Liver (tissue), 9 donors: Measurements from ENCODE around the gene TACC2. TPM values are rescaled to one million over a fixed set of nuclear protein-coding genes. Genes with fewer than 3 reads are reported as not detected.

Experiments
- DNase-seq: peaks from one replicate; pipeline ENCODE4 v3.0.0-alpha.2; 2017; ENCODE audit warnings: low spot score
- H3K27ac ChIP-seq, 2 donors: one replicate each; pipeline ENCODE4 v1.7.0; 2013; ENCODE audit warnings: inconsistent platforms in 2 of 2, low read length in 2 of 2, control low read depth in 1 of 2, low read depth in 1 of 2, mild to moderate bottlenecking in 1 of 2
- H3K27me3 ChIP-seq, 4 donors: one replicate each; pipeline versions ENCODE4 v1.6.1 to v1.7.0; 2013; ENCODE audit warnings: low read length in 3 of 4, inconsistent platforms in 1 of 4, mild to moderate bottlenecking in 1 of 4, moderate library complexity in 1 of 4; ENCODE audit not compliant: control insufficient read depth in 4 of 4, insufficient read depth in 4 of 4
- H3K36me3 ChIP-seq, 4 donors: one replicate each; pipeline versions ENCODE4 v1.6.1 to v1.7.0; 2013; ENCODE audit warnings: low read length in 3 of 4, mild to moderate bottlenecking in 3 of 4, low read depth in 1 of 4, moderate library complexity in 1 of 4; ENCODE audit not compliant: control insufficient read depth in 4 of 4, insufficient read depth in 3 of 4
- H3K4me1 ChIP-seq, 4 donors: one replicate each; pipeline versions ENCODE4 v1.6.1 to v1.7.0; 2013; ENCODE audit warnings: low read length in 3 of 4, mild to moderate bottlenecking in 3 of 4, moderate library complexity in 1 of 4; ENCODE audit not compliant: control insufficient read depth in 4 of 4, insufficient read depth in 4 of 4
- H3K4me3 ChIP-seq, 3 donors: one replicate each; pipeline versions ENCODE4 v1.6.1 to v1.7.0; 2013; ENCODE audit warnings: low read length in 3 of 3, control low read depth in 1 of 3, low read depth in 1 of 3, mild to moderate bottlenecking in 1 of 3
- H3K9ac ChIP-seq, 2 donors: one replicate each; pipeline ENCODE4 v1.7.0; 2013; ENCODE audit warnings: low read length in 2 of 2, mild to moderate bottlenecking in 2 of 2, moderate library complexity in 2 of 2, control low read depth in 1 of 2, low read depth in 1 of 2
- H3K9me3 ChIP-seq, 4 donors: one replicate each; pipeline versions ENCODE4 v1.6.1 to v1.7.0; 2013; ENCODE audit warnings: low read length in 3 of 4; ENCODE audit not compliant: control insufficient read depth in 4 of 4
- FOXA1 ChIP-seq: IDR thresholded peaks from 2 replicates; pipeline ENCODE4 v1.6.1; 2016; ENCODE audit warnings: antibody characterized with exemption
- GABPA ChIP-seq, 2 donors: IDR thresholded peaks in 1 of 2; conservative IDR thresholded peaks in 1 of 2; 2 replicates each; pipeline ENCODE4 v1.6.1; 2016; ENCODE audit warnings: antibody characterized with exemption in 2 of 2, mild to moderate bottlenecking in 1 of 2, moderate library complexity in 1 of 2
- HNF4A ChIP-seq, 2 donors: conservative IDR thresholded peaks; 2 replicates each; pipeline ENCODE4 v1.6.1; 2016; ENCODE audit warnings: antibody characterized with exemption in 2 of 2, mild to moderate bottlenecking in 2 of 2
- NR2F2 ChIP-seq: IDR thresholded peaks from 2 replicates; pipeline ENCODE4 v1.6.1; 2016; ENCODE audit warnings: antibody characterized with exemption
- RAD21 ChIP-seq, 2 donors: IDR thresholded peaks; 2 replicates each; pipeline ENCODE4 v1.6.1; 2016; ENCODE audit warnings: antibody characterized with exemption in 2 of 2, mild to moderate bottlenecking in 2 of 2
- REST ChIP-seq: IDR thresholded peaks from 2 replicates; pipeline ENCODE4 v1.6.1; 2016; ENCODE audit warnings: antibody characterized with exemption, mild to moderate bottlenecking
- RXRA ChIP-seq, 2 donors: IDR thresholded peaks; 2 replicates each; pipeline ENCODE4 v1.6.1; 2017 to 2018; ENCODE audit warnings: antibody characterized with exemption in 2 of 2, mild to moderate bottlenecking in 1 of 2
- SP1 ChIP-seq: IDR thresholded peaks from 2 replicates; pipeline ENCODE4 v1.6.1; 2018; ENCODE audit warnings: antibody characterized with exemption, mild to moderate bottlenecking
- TAF1 ChIP-seq: conservative IDR thresholded peaks from 2 replicates; pipeline ENCODE4 v1.6.1; 2016; ENCODE audit warnings: antibody characterized with exemption, mild to moderate bottlenecking
- YY1 ChIP-seq: IDR thresholded peaks from 2 replicates; pipeline ENCODE4 v1.6.1; 2016; ENCODE audit warnings: antibody characterized with exemption, mild to moderate bottlenecking
- ZBTB33 ChIP-seq: IDR thresholded peaks from 2 replicates; pipeline ENCODE4 v1.6.1; 2016; ENCODE audit warnings: antibody characterized with exemption
- WGBS: extraction: QIAGEN DNeasy Blood & Tissue Kit; methylation state at CpG from one replicate; pipeline ENCODE4 v1.1.7; 2013; 5-methylcytosine and 5-hydroxymethylcytosine counted together
- polyA plus RNA-seq, 2 donors: library from polyadenylated mRNA; stranded (reverse) in 1 of 2; unstranded in 1 of 2; fragments of 200-250 nt in 1 of 2; fragments of >200 nt in 1 of 2; fragmentation: Nextera tagmentation in 1 of 2; extraction: Ambion mirVana in 1 of 2; gene quantifications; one replicate each; pipeline versions ENCODE4 v1.2.1 to v1.2.3, GENCODE V29; 2013 to 2015
- total RNA-seq, 2 donors: library from RNA; depleted of rRNA; stranded (reverse); fragments of >200 nt; gene quantifications; one replicate each; pipeline ENCODE4 v1.2.3, GENCODE V29; 2014
- donor health status: healthy.
- donor health status: healthy.
- donor health status: healthy.
- donor health status: healthy.
- donor health status: healthy.

Gene TACC2
- total and polyA plus RNA-seq, 4 donors = 1.5 to 9.1 (median 7.8) TPM

- 83% methylated on average over 8 of the region's 8 CpGs for WGBS
- DNase-seq = no peak
- Histone ChIP-seq H3K36me3 (no peaks in the 10 kb centered on the region), H3K27me3 (no peaks in the 10 kb centered on the region), H3K4me1 (no peaks in the 10 kb centered on the region), H3K27ac (no peak overlapping the region), H3K4me3 (no peak overlapping the region), H3K9ac (no peak overlapping the region), H3K9me3 (no peaks in the 10 kb centered on the region)
- peak; percentile 53 for TF ChIP-seq NR2F2
- TF ChIP-seq HNF4A (conservative IDR thresholded peaks at IDR 0.05) = no peak
These were observed 110.0 kb downstream of the TACC2 start for GRCh38 chr10:122098924-122099323.

- Histone ChIP-seq H3K9me3 (no peaks in the 10 kb centered on the region), H3K4me3 (no peak overlapping the region), H3K4me1 (no peaks in the 10 kb centered on the region), H3K27ac (no peak overlapping the region), H3K9ac (no peak overlapping the region), H3K27me3 (no peaks in the 10 kb centered on the region), H3K36me3 (no peaks in the 10 kb centered on the region)
- DNase-seq = no peak
- WGBS = 71% methylated on average over 2 of the region's 2 CpGs
- no peak for TF ChIP-seq YY1
These were observed 110.6 kb downstream of the TACC2 start for GRCh38 chr10:122099562-122099961.

GRCh38 chr10:122102146-122102868, 113.3 kb downstream of the TACC2 start:
- no peaks in the 10 kb centered on the region for H3K27me3 ChIP-seq
- no peak overlapping the region for H3K4me3 ChIP-seq
- no peaks in the 10 kb centered on the region for H3K36me3 ChIP-seq
- no peaks in the 10 kb centered on the region for H3K9me3 ChIP-seq
- H3K9ac ChIP-seq = no peak overlapping the region
- no peak overlapping the region for H3K27ac ChIP-seq
- 64% methylated on average over 15 of the region's 15 CpGs for WGBS
- no peak for TF ChIP-seq GABPA (IDR thresholded peaks at IDR 0.05 in 1 of 2, conservative IDR thresholded peaks at IDR 0.05 in 1 of 2)
- no peak for TF ChIP-seq TAF1
- no peak for TF ChIP-seq FOXA1
- peak in 1 of 2 donors; percentile 22 for TF ChIP-seq HNF4A (conservative IDR thresholded peaks at IDR 0.05)
- TF ChIP-seq SP1 = no peak
- no peak for TF ChIP-seq REST
- no peak for TF ChIP-seq YY1
- TF ChIP-seq RAD21 (IDR thresholded peaks at IDR 0.05) = no peak
- no peak for TF ChIP-seq ZBTB33
- peak in 1 of 2 donors; percentile 19 for TF ChIP-seq RXRA (IDR thresholded peaks at IDR 0.05)
- no peak for DNase-seq
- no peaks in the 10 kb centered on the region for H3K4me1 ChIP-seq
